Sigmoid colon (tissue), 4 donors: ENCODE results near the gene USP40.

ENCODE experiments used
- CTCF ChIP-seq, 4 experiments: fragments of 450-650 bp in 3 of 4; fragments of 200-600 bp in 1 of 4; IDR thresholded peaks; one replicate each; pipeline ENCODE4 v1.5.1; 2016 to 2019; ENCODE audit warnings: antibody characterized with exemption in 4 of 4, mild to moderate bottlenecking in 3 of 4, moderate library complexity in 2 of 4
- EP300 ChIP-seq, 4 donors: sonication (generic); formaldehyde crosslinking; IDR thresholded peaks; one replicate each; pipeline ENCODE4 v1.6.1; 2017; ENCODE audit warnings: antibody characterized with exemption in 4 of 4
- POLR2A ChIP-seq, 2 donors: fragments of 450-650 bp; IDR thresholded peaks; one replicate each; pipeline ENCODE4 v1.6.1; 2016; ENCODE audit warnings: antibody characterized with exemption in 2 of 2, mild to moderate bottlenecking in 2 of 2, moderate library complexity in 2 of 2

GRCh38 chr2:233538741-233539140 lies 27.8 kb downstream of the USP40 start:
- TF ChIP-seq CTCF (IDR thresholded peaks at IDR 0.05) (no peak), POLR2A (IDR thresholded peaks at IDR 0.05) (no peak), EP300 (IDR thresholded peaks at IDR 0.05) (no peak)
